ENCODE data around the gene CTIF. TPM values are rescaled to one million over a fixed set of nuclear protein-coding genes. Genes with fewer than 3 reads are reported as not detected.

Gene CTIF
- total and polyA plus RNA-seq, 4 experiments from 2014 or later: 5.2 to 6.5 TPM; not detected in 2

DNA sequence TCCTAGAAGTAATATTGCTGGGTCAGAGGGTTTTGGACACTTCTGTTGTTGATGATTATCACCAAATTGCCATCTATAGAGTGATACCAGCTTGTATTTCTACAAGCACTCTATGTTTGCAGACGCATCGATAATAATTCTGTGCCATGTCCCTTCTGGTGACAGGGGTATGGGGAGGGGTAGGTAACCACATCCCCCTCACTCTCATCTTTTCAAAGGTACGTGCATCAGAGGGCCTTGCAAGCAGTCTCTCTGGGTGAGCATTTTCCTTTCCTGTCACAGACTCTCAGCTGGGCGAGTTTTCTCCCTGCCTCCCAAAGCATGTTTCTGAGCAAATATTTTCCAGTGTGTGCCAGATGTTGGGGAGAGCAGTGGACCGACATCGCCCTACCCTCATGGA, 314.0 kb downstream of the CTIF start:
- Histone ChIP-seq H3K4me1 (ENCODE audit: insufficient read depth, low read length) (peaks cover 24% of the 10 kb centered on the region), H3K9me3 (ENCODE audit: control insufficient read depth in 1 of 2, low read length in 2 of 2) (no peaks in the 10 kb centered on the region), H3K27ac (ENCODE audit: low read depth, low read length) (no peak overlapping the region), H3K27me3 (ENCODE audit: insufficient read depth, low read length) (no peaks in the 10 kb centered on the region), H3K4me3 (ENCODE audit: low read length in 2 of 2) (no peak overlapping the region), H3K36me3 (ENCODE audit: insufficient read depth, low read length) (no peaks in the 10 kb centered on the region)
- H3K36me3 Mint-ChIP-seq: no peaks in the 10 kb centered on the region
- ChIA-PET CTCF (ENCODE audit: partially characterized antibody) (no interaction called here), POLR2A (ENCODE audit: partially characterized antibody) (interaction anchor here (0.9 kb wide), 1 partner anchor 56 kb away, joined by 3 read pairs; no protein-coding TSS in a partner anchor)
- no peak overlapping the region for H3K4me3 Mint-ChIP-seq
- no peaks in the 10 kb centered on the region for H3K27me3 Mint-ChIP-seq
- H3K4me1 Mint-ChIP-seq: peaks cover 21 to 49% (median 33%) of the 10 kb centered on the region in 4 donors
- intact Hi-C loops (cut with micrococcal nuclease): no loop called here
- no peak for DNase-seq
- no peaks in the 10 kb centered on the region for H3K9me3 Mint-ChIP-seq
- peak overlapping the region in 4 of 7 donors; percentile 11 to 77 (median 34) for H3K27ac Mint-ChIP-seq

DNA sequence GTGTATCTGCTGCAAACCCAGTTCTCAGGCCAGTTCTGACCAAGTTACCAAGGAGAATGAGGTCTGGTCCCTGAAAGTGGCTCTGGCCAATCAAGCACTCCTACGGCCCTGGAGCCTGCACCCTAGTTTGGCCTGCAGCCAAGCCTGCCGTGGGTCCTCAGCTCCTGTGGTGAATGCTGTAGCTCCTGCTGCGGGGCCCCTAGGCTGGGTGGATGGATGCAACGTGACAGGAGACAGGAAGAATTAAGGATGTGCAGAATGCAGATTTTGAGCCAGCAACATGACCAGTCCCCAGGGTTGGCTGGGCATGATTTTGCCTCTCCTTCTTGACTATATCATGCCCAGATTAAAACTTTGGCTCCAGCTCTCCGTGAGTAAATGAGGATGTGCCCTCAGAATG, 314.8 kb downstream of the CTIF start:
- Mint-ChIP-seq H3K4me1 (peaks cover 18 to 43% (median 30%) of the 10 kb centered on the region in 4 donors), H3K9me3 (no peaks in the 10 kb centered on the region), H3K4me3 (peak overlapping the region in 1 of 8 donors; percentile 17), H3K27ac (peak overlapping the region in 2 of 7 donors; percentile 57 to 63), H3K36me3 (no peaks in the 10 kb centered on the region), H3K27me3 (no peaks in the 10 kb centered on the region)
- no peaks in the 10 kb centered on the region for H3K36me3 ChIP-seq (ENCODE audit: insufficient read depth, low read length)
- no peaks in the 10 kb centered on the region for H3K9me3 ChIP-seq (ENCODE audit: control insufficient read depth in 1 of 2, low read length in 2 of 2)
- ChIA-PET POLR2A (ENCODE audit: partially characterized antibody) (interaction anchor here (1.2 kb wide), 1 partner anchor 10 kb away, joined by 4 read pairs; no protein-coding TSS in a partner anchor), CTCF (ENCODE audit: partially characterized antibody) (interaction anchor here (0.9 kb wide), 1 partner anchor 10 kb away, joined by 3 read pairs; no protein-coding TSS in a partner anchor)
- no peak for DNase-seq
- H3K4me1 ChIP-seq (ENCODE audit: insufficient read depth, low read length): peaks cover 24% of the 10 kb centered on the region
- no peak overlapping the region for H3K4me3 ChIP-seq (ENCODE audit: low read length in 2 of 2)
- no peaks in the 10 kb centered on the region for H3K27me3 ChIP-seq (ENCODE audit: insufficient read depth, low read length)
- intact Hi-C loops (cut with micrococcal nuclease): no loop called here
- no peak overlapping the region for H3K27ac ChIP-seq (ENCODE audit: low read depth, low read length)

DNA sequence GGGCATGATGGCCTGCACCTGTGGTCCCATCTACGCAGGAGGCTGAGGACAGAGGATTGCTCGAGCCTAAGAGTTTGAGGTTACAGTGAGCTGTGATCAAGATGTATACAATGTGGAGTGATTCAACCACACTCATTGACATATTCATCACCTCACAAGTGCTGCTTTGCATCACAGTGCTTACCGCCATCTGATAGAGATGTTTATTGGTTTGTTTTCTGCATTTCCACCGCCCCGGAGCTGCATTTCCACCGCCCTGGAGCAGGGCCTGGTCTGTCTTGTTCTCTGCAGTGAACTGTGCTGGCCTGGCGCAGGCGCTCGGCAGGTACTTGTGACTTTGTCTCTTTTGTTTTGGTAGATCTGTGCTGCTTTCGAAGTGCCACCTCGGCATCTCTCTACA, 315.9 kb downstream of the CTIF start:
- Mint-ChIP-seq H3K9me3 (no peaks in the 10 kb centered on the region), H3K27me3 (no peaks in the 10 kb centered on the region), H3K27ac (peak overlapping the region in 2 of 7 donors; percentile 66 to 69), H3K4me1 (peaks cover 18 to 43% (median 30%) of the 10 kb centered on the region in 4 donors), H3K36me3 (no peaks in the 10 kb centered on the region), H3K4me3 (no peak overlapping the region)
- intact Hi-C loops (cut with micrococcal nuclease): no loop called here
- Histone ChIP-seq H3K4me1 (ENCODE audit: insufficient read depth, low read length) (peaks cover 24% of the 10 kb centered on the region), H3K27ac (ENCODE audit: low read depth, low read length) (no peak overlapping the region), H3K27me3 (ENCODE audit: insufficient read depth, low read length) (no peaks in the 10 kb centered on the region), H3K36me3 (ENCODE audit: insufficient read depth, low read length) (no peaks in the 10 kb centered on the region), H3K9me3 (ENCODE audit: control insufficient read depth in 1 of 2, low read length in 2 of 2) (no peaks in the 10 kb centered on the region), H3K4me3 (ENCODE audit: low read length in 2 of 2) (no peak overlapping the region)
- CTCF ChIA-PET (ENCODE audit: partially characterized antibody): interaction anchor here (0.9 kb wide), 1 partner anchor 11 kb away, joined by 3 read pairs; no protein-coding TSS in a partner anchor
- DNase-seq: no peak
- POLR2A ChIA-PET (ENCODE audit: partially characterized antibody): interaction anchor here (1.2 to 1.5 kb wide), 3 partner anchors 11 to 14 kb away, joined by 3 to 4 read pairs (median 3); no protein-coding TSS in a partner anchor

DNA sequence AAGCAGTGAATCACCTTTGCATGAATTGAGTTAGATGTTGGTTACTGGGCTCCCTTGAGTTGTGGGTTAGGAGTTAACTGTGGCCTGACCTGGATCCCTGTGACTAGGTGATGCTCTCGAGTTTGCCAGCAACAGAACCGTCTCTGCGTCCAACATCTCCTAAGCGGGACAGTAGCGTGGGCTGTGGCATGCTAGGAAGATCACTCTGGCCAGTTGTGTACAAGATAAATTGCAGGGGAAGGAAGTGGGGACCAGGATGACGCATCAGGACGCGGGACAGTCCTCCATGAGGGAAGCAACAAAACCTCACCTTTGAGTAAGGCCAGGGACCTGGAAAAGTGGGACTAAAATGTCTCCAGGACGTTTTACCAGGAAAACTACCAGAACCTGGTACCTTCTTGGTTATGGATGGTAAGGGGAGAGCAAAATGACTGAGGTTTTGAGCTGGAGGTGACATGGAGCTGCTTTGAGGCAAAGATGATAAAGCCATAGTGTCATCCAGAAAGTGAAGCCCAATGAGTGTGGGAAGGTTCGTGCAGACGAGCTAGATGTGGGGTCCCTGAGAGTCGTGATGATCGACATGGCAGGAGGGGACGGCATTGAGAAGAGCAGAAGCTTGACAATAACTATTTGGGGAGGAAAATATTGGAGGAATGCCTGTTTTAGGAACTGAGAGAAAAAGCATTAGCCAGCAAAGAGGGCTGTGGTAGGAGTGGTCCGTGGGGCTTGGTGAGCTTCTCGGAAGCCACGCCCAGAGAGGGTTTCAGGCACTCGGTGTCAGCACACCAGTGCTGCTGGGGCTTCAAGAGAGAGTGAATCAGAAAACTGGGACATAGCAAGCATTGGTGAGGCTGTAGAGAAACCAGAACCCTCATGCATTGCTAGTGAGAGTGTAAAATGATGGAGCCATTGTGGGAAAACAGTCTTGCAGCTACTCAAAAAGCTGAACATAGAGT, 316.9 kb downstream of the CTIF start:
- intact Hi-C loops (cut with micrococcal nuclease): no loop called here

DNA sequence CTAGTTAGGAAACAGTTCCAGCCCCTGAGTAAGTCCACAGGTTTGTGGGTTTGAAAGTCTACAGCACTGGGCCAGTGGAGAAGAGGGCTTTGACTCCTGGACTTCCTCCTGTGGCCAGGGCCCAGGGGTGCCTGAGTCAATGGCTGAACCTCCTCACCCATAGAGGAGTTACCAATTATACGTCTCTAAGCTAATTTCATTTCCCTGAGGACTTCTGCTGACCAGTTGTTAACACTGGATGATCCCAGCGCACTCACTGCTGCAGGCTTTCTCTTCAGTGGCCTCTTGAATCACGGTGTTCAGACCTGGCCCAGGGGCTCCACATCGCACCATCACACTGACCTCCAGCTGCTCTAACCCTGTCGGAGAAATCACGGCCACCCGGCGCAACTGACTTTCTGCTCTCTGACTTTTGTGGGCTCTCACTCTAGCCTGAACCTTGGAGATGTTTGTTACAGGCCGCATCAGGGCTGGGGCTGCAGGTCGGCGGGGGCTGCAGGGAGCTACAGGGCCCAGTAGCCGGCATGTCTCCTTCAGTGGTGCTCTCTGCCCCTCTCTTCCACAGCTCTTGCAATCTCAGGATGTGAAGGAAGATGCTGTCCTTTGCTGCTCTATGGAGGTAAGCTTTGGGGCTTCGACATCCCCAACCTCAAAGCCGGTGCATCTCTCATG, 318.3 kb downstream of the CTIF start:
- no peak overlapping the region for H3K27ac Mint-ChIP-seq
- DNase-seq: no peak
- ChIA-PET POLR2A (ENCODE audit: partially characterized antibody) (no interaction called here), CTCF (ENCODE audit: partially characterized antibody) (interaction anchor here (1.9 kb wide), 1 partner anchor 14 kb away, joined by 4 read pairs; no protein-coding TSS in a partner anchor)
- Histone ChIP-seq H3K27ac (ENCODE audit: low read depth, low read length) (no peak overlapping the region), H3K36me3 (ENCODE audit: insufficient read depth, low read length) (no peaks in the 10 kb centered on the region), H3K27me3 (ENCODE audit: insufficient read depth, low read length) (no peaks in the 10 kb centered on the region), H3K4me1 (ENCODE audit: insufficient read depth, low read length) (peaks cover 24% of the 10 kb centered on the region), H3K4me3 (ENCODE audit: low read length in 2 of 2) (no peak overlapping the region), H3K9me3 (ENCODE audit: control insufficient read depth in 1 of 2, low read length in 2 of 2) (no peaks in the 10 kb centered on the region)
- H3K27me3 Mint-ChIP-seq: no peaks in the 10 kb centered on the region
- no peaks in the 10 kb centered on the region for H3K9me3 Mint-ChIP-seq
- peaks cover 18 to 43% (median 29%) of the 10 kb centered on the region in 4 donors for H3K4me1 Mint-ChIP-seq
- intact Hi-C loops (cut with micrococcal nuclease): no loop called here
- H3K36me3 Mint-ChIP-seq: no peaks in the 10 kb centered on the region
- no peak overlapping the region for H3K4me3 Mint-ChIP-seq

More for the DNA sequence above, 316.9 kb downstream of the CTIF start:
- peaks cover 24% of the 10 kb centered on the region for H3K4me1 ChIP-seq (ENCODE audit: insufficient read depth, low read length)
- Mint-ChIP-seq H3K4me3 (peak overlapping the region in 5 of 8 donors; percentile 4 to 72 (median 44)), H3K9me3 (no peaks in the 10 kb centered on the region), H3K36me3 (no peaks in the 10 kb centered on the region), H3K4me1 (peaks cover 18 to 43% (median 29%) of the 10 kb centered on the region in 4 donors), H3K27ac (peak overlapping the region in 5 of 7 donors; percentile 0 to 87 (median 60)), H3K27me3 (no peaks in the 10 kb centered on the region)
- H3K9me3 ChIP-seq (ENCODE audit: control insufficient read depth in 1 of 2, low read length in 2 of 2): no peaks in the 10 kb centered on the region
- no peaks in the 10 kb centered on the region for H3K27me3 ChIP-seq (ENCODE audit: insufficient read depth, low read length)
- ChIA-PET CTCF (ENCODE audit: partially characterized antibody) (interaction anchor here (1.1 to 1.9 kb wide), 3 partner anchors 12 to 77 kb away, joined by 3 to 4 read pairs (median 3); no protein-coding TSS in a partner anchor), POLR2A (ENCODE audit: partially characterized antibody) (interaction anchor here (1.0 to 1.5 kb wide), 3 partner anchors 13 kb away, joined by 3 to 5 read pairs (median 3); no protein-coding TSS in a partner anchor)
- H3K27ac ChIP-seq (ENCODE audit: low read depth, low read length): no peak overlapping the region
- no peaks in the 10 kb centered on the region for H3K36me3 ChIP-seq (ENCODE audit: insufficient read depth, low read length)
- no peak overlapping the region for H3K4me3 ChIP-seq (ENCODE audit: low read length in 2 of 2)
- no peak for DNase-seq

DNA sequence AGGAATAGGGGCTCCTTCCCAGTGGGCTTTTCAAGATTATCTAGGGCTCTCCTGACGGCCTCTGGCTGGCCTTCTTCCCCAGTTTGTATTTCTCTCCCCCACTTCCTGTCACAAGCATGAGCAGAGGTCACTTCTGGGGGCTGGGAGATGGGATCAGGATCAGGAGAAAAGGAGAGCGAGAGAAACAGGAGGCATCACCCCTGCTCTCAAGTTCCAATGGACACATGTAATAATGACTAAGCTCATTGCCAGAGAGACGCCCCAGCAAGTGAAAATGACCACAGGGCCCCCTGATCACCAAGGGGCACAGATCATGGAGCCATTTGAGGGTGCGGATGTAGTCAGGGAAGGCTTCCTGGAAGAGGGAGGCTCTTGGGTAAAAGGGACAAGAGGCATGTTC, 319.8 kb downstream of the CTIF start:
- Mint-ChIP-seq H3K27ac (peak overlapping the region in 3 of 7 donors; percentile 29 to 70 (median 30)), H3K4me1 (peaks cover 13 to 28% (median 18%) of the 10 kb centered on the region in 4 donors), H3K27me3 (no peaks in the 10 kb centered on the region), H3K36me3 (no peaks in the 10 kb centered on the region), H3K4me3 (no peak overlapping the region), H3K9me3 (no peaks in the 10 kb centered on the region)
- no peak overlapping the region for H3K27ac ChIP-seq (ENCODE audit: low read depth, low read length)
- no peaks in the 10 kb centered on the region for H3K27me3 ChIP-seq (ENCODE audit: insufficient read depth, low read length)
- ChIA-PET CTCF (ENCODE audit: partially characterized antibody) (interaction anchor here (0.7 kb wide), 1 partner anchor 39 kb away, joined by 3 read pairs; no protein-coding TSS in a partner anchor), POLR2A (ENCODE audit: partially characterized antibody) (interaction anchor here (0.8 to 1.2 kb wide), 2 partner anchors 91 to 94 kb away, joined by 3 to 4 read pairs; no protein-coding TSS in a partner anchor)
- peaks cover 13% of the 10 kb centered on the region for H3K4me1 ChIP-seq (ENCODE audit: insufficient read depth, low read length)
- no peaks in the 10 kb centered on the region for H3K9me3 ChIP-seq (ENCODE audit: control insufficient read depth in 1 of 2, low read length in 2 of 2)
- H3K4me3 ChIP-seq (ENCODE audit: low read length in 2 of 2): no peak overlapping the region
- intact Hi-C loops (cut with micrococcal nuclease): no loop called here
- DNase-seq: no peak
- no peaks in the 10 kb centered on the region for H3K36me3 ChIP-seq (ENCODE audit: insufficient read depth, low read length)

Data from CD4-positive, alpha-beta memory T cell (primary cell).